GM12872 (cell line): ENCODE measurements around the gene FH.

Experiments
- TF ChIP-seq, protein P1 (sequence below): IDR thresholded peaks from 3 replicates; pipeline ENCODE4 v1.5.1; 2011; ENCODE audit warnings: low read depth, mild to moderate bottlenecking, low read length, moderate library complexity; ENCODE audit not compliant: insufficient read depth

Gene FH

DNA sequence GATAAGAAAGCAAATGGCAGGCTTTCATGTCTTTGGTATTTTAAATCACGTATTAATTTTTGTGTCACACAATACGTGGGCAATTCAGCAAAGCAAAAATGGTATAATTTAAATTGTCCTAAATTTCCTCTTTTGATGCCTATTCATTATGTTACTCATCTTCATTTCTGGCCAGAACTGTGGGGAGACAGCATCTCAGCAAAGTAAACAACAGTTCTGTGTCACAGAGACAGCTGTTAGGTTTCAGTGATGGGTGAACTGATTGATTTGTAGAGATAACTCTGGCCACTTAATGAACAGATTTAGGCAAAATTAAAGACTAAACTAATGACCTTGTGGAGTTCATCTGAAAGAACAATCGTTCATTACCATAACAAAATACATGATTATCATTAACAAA lies 49.2 kb downstream of the FH start:
- TF ChIP-seq, protein P1, sequence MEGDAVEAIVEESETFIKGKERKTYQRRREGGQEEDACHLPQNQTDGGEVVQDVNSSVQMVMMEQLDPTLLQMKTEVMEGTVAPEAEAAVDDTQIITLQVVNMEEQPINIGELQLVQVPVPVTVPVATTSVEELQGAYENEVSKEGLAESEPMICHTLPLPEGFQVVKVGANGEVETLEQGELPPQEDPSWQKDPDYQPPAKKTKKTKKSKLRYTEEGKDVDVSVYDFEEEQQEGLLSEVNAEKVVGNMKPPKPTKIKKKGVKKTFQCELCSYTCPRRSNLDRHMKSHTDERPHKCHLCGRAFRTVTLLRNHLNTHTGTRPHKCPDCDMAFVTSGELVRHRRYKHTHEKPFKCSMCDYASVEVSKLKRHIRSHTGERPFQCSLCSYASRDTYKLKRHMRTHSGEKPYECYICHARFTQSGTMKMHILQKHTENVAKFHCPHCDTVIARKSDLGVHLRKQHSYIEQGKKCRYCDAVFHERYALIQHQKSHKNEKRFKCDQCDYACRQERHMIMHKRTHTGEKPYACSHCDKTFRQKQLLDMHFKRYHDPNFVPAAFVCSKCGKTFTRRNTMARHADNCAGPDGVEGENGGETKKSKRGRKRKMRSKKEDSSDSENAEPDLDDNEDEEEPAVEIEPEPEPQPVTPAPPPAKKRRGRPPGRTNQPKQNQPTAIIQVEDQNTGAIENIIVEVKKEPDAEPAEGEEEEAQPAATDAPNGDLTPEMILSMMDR = no peak

DNA sequence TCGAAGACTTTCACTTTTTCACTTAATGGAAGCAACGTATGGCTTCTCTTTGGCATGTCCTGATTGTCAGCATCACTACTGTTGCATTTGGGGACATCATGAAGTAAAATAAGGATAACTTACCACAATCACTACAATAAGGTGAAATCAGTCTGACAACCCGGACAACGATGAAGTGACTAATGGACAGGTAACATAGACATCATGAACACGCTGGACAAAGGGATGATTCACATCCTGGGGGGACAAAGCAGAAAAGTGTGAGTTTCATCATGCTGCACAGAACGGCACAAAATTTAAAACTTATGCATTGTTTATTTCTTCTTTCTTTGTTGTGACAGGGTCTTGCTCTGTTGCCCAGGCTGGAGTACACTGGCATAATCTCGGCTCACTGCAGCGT lies 53.9 kb downstream of the FH start:
- TF ChIP-seq, protein P1 = no peak

DNA sequence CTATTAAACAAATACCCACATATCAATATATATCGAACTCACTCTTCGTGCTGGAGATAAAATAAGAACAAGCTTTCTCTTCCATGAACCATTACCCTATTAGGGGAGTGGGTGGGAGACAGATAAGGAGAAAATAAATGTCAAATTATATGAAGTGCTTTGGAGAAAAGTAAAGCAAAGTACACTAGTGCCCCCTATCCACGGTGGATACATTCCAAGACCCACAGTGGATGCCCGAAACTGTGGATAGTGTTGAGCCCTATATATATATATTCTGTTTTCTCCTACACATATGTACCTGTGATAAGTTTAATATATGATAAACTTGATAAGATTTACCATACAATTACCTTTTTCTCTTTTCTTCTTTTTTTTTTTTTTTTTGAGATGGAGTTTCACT lies 54.6 kb downstream of the FH start:
- TF ChIP-seq, protein P1 = no peak

DNA sequence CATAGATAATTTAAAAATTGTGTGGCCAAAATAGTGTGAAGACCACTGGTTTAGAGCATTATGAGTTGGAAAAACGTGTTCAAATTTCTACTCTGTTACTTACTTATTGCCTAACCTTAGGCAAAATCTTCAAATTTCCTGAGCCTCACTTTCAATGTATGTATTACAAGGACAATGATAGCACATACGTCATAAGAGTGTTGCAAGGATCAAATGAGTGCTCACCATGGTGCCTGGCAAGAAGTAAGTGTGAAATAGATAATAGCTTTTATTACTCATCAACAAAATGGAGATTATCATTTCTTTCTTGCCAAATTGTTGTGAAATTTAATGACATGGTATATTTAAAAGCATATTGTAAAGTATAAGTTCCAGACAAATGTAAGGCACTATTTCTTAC lies 57.2 kb downstream of the FH start:
- TF ChIP-seq, protein P1 = no peak

DNA sequence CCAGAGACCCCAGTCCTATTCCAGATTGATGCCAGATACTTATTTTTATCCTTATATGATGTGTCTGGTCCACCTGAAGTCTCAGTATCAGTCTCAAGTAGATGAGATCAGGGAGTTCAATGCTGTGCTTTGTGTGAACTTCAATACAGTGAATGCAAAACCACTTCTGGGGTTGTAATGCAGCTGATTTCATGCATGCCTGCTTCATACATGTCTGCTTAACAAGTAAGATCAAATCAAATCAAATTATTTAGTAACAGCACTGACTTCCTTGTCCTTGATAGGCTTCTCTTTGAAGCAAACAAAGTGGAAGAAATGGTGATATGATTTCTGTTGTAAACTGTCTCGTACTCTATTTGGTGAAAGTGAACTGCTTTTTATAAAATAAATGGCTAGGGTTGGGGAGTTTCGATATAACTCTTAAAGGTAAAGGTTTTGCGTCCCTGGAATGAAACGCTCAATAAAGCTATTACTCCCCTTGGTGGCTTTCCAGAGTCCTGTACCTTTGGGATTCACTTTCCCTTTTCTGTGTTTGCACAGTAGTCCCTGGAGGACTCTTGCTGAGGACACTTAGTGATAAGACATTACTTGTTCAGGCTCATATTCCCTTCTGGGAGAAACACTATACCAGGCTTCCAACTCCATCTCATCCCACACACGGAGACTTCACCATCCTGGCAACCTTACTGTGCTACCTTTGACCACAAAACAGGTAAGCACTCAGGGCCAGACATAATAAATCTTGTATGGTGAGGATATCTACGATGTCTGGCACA lies 59.3 kb downstream of the FH start:
- TF ChIP-seq, protein P1 = no peak

DNA sequence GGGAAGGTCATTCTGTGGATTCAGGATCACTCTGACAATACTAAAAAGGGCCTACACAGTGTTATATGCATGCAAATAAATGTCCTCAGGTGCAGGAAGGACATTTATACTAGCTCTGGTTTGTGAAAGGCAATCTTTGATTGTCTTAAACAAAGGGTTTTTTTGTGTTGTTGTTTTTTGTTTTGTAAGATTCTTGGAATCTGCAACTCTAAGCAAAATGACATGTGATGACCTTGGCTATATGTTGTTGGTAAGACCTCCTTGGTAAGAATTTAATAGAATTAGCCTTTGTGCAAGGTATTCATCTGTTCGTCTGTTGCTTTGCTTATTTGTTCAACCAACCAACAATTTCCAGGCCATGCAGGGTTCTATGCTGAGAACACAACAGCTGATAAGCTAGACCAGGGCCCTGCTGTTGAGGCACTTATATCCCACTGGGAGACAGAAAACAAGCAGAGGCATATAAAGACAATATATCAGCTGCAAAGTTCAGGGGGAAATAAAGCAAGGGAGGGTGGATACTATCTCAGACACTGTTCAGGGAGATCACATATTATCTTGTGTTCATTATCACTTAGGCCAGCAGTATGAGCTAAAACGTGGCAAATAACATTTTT lies 60.3 kb downstream of the FH start:
- TF ChIP-seq, protein P1 = no peak

DNA sequence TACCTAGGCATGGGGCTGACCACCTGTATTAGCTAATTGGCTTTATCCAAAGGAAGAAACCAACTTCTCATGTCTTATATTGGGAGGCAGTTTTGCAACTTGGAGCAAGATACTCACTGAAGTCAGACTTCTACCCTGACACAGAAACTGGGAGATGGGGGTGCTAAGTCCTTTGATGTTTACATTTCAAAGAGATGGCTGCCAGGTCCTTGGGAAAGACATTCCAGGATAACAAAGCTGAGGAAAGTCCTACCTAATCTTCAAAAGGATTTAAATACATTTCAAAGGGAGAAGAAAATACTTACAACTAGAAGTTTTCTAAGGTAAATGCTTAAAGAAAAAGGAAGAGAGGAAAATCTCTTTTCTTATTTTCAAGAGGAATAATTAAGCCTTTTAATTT lies 62.1 kb downstream of the FH start:
- TF ChIP-seq, protein P1 = no peak
